T-helper 22 cell (primary cell): Measurements from ENCODE around the gene ADO.
"Not testable (repeated sequence)": the region's sequence is repeated elsewhere in the genome, so short reads cannot be mapped to it uniquely, and the experiment has no call there.

Experiments used
- DNase-seq: peaks from one replicate; pipeline ENCODE4 v3.0.0-alpha.2; 2020; ENCODE audit warnings: low read depth

Gene ADO

DNA sequence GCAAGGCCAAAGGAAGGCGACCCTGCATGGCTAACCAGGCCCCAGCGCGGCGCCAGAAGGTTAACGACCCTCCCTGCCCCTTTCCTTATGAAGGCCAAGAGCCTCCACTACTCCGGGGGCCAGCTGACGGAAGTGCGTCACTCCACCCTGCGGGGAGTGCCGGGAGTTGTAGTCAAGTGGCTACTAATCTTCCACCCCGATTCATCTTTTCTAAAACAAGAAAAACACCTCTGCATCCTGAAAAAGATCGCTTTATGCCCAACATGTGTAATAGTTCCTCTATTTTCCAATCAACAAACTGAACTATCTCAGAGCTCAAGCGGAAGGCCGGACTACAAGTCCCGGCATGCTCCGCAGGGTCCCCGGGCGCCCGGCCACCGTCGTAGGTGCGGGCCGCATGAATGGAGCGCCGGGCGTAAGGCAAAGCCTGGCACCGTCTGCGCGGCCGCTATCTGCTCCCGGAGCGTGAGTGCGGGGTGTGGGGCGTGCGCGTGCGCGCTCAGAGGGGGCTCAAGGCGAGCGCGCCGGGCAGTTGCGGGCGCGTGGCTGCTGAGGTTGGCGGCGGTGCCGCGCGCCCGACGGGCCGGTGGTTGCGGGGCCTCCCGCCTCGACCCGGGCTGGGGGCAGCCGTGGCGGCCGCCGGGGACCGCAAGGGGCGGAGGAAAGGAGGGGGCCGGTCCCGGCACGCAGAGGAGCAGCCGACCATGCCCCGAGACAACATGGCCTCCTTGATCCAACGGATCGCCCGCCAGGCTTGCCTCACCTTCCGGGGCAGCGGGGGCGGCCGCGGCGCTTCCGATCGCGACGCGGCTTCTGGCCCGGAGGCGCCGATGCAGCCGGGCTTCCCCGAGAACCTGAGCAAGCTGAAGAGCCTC lies at the start of gene ADO:
Gene ADO (plus strand): TSS at position 365 of the 875 bp plus-strand sequence. CDS start 340 bp downstream, at position 705.
- peak; percentile 67 for DNase-seq

DNA sequence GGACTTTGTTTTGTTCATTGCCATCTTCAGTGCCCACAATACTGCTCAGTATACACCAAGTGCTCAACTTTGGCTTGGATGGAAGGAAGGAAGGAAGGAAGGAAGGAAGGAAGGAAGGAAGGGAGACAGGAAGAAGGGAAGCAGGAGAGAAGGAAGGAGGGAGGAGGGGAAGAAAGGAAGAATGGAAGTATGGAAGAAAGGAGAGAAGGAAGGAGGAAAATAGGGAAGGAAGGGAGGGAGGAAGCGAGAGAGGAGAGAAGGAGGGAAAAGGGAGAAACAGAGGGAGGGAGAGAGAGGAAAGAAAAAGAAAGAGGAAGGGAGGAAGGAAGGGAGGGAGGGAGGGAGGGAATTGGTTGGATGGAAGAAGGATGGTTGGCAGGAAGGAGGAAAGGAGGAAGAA lies 49.6 kb upstream of the ADO start:
- no peak for DNase-seq

DNA sequence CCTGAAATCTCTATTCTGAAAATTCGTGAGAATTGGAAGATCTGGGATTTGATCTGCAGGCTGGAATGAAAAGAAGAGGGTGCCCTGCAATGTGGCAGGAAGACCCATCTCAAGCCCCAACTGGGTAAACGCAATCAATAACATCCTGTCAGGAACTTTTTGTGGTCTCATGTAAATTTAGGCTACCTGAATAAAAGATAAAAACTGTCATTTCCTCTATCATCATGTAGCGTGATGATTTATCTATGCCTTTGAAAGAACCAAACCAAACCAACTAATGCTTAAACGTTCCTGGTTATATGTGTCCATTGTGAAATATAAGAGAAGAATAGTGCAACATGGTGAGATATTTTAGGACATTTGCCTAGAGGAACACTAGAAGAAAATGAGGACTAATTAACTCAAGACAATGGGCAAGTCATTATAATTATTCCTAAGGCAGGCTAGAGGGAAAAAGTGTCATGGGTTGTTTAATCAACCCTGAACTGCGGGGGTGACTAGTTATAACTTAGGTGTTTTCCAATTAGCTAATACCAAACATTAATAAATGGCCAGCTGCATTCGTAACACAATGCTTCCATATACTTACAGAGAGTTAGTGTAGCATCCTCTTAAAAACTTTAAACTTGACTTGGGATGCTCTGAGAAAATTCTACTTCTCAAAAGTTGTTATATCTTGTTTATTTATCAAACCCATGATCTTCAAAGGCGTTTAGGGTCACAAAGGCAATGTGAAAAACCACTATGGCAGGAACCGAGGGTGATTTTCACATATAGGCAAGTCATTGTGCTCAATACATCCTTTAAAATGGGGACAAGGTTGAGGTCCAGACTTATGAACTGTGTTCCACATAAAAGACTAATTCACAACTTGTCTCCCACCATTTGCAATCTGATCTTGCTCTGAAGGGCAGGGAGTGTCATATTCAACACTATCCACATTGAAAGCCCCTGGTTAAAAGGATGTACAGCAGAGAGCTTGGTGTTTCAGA lies 48.6 kb upstream of the ADO start:
- DNase-seq: no peak

GRCh38 chr10:62759599-62760175 lies 44.8 kb upstream of the ADO start:
- no peak for DNase-seq

DNA sequence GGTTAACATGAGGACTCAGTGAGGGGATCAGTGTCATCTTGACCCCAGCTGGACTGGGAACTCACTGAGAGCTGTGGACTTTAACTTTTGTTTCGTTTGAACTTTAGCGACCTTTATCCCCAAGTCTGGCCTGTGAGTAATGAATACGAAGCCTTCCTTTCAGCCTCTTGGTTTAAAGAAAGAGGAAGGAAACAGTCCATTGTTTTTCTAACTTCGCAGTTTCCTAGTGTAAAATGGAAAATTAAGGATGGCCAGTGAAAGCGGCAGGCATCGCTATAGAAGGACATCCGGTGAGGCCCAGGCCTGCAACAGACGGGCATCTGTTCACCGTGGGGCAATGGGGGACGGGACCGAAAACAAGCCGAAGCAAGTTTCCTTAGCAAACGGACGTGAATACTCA lies 44.1 kb upstream of the ADO start:
- DNase-seq: no peak

DNA sequence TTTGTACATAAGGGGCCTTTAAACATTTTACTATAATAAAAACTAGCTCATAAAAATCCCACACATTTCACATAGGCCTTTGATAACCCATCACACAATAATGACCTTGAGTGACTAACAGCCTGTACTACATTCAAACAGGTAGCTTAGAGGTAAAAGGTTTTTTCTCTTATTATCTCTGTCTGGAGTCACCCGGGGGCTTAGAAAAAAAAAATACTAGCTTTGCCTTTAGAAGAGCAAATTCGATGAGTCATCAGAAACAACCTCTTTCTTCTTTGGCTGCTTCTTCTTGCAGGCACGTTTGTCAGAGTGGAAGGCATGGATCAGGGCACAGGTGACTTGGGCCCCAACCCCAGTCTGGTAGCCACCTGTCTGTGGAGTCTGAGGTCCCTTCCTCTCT lies 43.4 kb upstream of the ADO start:
- no peak for DNase-seq

- DNase-seq: no peak
Observed at GRCh38 chr10:62763155-62763554, 41.4 kb upstream of the ADO start.

DNA sequence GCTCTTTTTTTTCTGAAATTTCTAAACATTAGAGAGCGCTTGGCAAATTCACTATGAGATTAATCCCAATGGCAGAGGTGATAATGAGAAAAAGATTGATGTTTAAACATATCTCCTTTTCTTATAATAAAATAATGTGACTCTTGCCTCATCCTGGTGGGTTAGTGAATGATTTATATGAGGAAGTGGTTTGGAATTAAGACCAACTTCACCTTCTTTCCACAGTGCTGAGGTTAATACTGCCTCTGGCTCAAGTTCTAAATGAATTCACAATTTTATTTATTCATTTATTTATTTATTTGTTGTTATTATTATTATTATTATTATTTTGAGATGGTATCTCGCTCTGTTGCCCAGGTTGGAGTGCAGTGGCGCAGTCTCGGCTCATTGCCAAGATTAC lies 40.5 kb upstream of the ADO start:
- DNase-seq: no peak

- no peak for DNase-seq
Observed at GRCh38 chr10:62765726-62766125, 38.8 kb upstream of the ADO start.

DNA sequence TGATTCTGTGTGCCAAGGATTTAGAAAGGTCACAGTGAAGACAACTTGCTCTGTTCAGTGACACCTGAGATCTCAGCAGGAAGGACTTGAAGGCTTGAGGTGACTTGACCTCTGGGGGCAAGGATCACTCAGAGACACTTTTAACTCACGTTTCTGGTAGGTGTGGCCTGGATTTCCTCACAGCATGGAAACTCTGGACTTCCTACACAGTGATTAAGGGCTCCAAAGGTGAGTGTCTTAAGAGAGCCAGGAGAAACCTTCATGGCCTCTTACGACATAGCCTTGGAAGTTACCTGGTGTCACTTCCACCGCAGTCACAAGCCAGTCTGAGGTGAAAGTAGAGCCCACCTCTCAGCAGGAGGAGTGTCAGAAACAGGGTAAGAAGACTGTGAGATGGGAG lies 38.1 kb upstream of the ADO start:
- no peak for DNase-seq

GRCh38 chr10:62769574-62770242 lies 34.8 kb upstream of the ADO start:
- DNase-seq: no peak

DNA sequence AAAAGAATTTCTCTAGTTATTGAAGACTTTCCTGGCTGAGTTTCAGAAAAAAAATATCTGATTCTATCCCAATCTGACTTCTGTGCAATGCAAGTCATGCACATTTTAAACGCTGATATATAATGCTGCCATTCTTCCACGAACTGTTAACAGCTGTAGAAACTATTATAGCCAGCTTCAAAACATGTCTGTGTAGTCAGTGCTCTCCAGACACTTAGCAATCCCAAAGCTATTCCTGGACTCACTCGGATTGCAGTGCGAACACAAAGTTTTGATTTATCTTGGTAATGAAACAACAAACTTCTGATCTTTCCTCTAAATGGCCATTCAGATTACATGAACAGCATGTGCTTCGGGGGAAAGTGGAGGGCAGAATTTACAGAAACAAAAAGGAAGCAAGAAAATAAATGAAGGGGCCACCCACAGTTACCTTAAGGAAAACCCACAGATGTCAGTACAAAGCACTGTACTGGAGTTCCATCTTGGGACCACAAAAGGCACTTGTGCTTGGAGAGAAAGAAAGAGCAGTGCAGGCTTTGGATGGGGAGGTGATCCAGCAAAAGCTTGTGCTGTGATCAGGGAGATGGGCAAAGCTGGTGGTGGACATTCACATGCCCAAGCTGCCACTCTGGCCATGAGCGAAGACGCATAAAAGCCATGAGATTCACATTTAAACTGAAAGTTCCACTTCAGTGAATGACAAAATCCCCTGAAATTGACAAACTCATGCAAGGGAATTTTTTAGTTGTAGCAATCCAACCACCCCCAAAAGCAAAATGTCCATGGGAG lies 32.1 kb upstream of the ADO start:
- DNase-seq: no peak

DNA sequence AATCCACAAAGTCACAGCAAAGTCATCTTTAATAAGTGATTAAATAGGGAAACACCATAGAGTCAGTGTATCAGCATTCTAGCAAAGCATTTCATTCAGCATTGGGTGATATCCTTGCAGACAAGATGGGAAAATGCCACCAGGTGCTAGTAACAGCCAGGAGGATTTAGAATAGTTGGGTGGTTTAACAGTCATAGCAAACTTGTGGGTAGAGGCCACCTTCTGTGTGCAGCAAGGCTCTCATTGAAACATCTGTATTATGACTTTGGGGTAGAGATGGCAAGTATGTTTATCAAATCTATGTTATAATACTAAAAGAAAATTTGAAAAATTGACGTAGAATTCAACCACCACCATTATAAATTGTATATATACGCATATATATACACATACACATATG lies 26.4 kb upstream of the ADO start:
- DNase-seq: no peak

- peak; percentile 81 for DNase-seq
Observed at GRCh38 chr10:62779487-62780248, 24.9 kb upstream of the ADO start.

- not testable (repeated sequence) for DNase-seq
Observed at GRCh38 chr10:62784537-62784936, 20.0 kb upstream of the ADO start.

GRCh38 chr10:62788285-62788684 lies 16.2 kb upstream of the ADO start:
- DNase-seq: not testable (repeated sequence)

DNA sequence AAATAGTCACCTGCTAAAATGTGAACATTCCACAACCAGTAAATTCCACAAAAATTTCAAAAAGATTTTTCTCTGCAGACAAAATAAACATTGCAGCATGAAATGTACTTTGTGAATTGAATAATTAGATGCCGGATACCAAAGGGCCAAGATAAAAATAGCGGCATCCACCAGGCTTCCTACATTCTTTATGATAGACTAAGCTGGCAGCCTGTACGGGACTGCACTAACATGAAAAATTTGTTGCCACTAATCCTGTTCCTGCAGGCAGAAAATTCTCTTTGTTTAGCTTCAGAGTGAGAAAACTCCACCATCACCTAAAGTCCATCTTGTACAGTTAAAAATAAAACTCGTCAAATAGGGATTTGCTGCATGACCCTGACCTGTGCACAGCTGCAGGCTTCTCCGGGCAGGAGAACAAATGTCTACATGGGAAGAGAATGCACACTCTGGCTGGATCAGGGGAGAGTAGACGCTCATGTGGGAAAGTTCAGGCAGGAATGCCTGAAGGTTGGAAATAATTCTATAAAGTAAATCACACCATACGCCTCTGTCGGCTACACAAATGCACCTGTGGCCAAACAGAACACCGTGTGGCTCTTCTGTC lies 15.6 kb upstream of the ADO start:
- no peak for DNase-seq

GRCh38 chr10:62790019-62790555 lies 14.4 kb upstream of the ADO start:
- no peak for DNase-seq

- DNase-seq: no peak
Observed at GRCh38 chr10:62790571-62790970, 13.9 kb upstream of the ADO start.

DNA sequence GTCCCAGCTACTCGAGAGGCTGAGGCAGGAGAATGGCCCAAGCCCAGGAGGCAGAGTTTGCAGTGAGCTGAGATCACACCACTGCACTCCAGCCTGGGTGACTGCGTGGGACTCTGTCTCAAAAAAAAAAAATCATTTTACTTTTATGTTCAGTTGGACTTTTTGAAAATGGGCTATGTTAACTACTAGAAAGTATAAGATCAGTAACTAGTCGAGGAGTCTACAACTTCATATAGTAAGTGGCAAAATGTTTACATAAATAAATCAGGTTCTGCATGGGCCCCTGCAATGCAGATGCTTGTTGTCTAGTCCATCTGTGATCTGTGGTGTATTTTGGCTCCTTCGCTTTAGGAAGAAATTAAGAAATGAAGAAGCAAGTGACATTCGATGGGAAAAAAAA lies 12.3 kb upstream of the ADO start:
- DNase-seq: no peak
